KOPT-K1 (cell line): ENCODE results near the gene CCDC146.
"Not testable (repeated sequence)": the region's sequence is repeated elsewhere in the genome, so short reads cannot be mapped to it uniquely, and the experiment has no call there.

ENCODE experiments used
- H3K27ac ChIP-seq: fragments of 200-600 bp; sonication (generic); 2 replicates; pipeline ENCODE4 v1.5.1; 2016; ENCODE audit warnings: antibody characterized with exemption, mild to moderate bottlenecking, low read depth, low read length; ENCODE audit not compliant: poor library complexity, severe bottlenecking
- H3K36me3 ChIP-seq: fragments of 200-600 bp; sonication (generic); 2 replicates; pipeline ENCODE4 v1.5.1; 2017; ENCODE audit warnings: antibody characterized with exemption, mild to moderate bottlenecking, low read length, moderate library complexity; ENCODE audit not compliant: insufficient read depth
- H3K9me3 ChIP-seq: fragments of 200-600 bp; sonication (generic); 2 replicates; pipeline ENCODE4 v1.5.1; 2017; ENCODE audit warnings: antibody characterized with exemption, low read length, mild to moderate bottlenecking; ENCODE audit not compliant: insufficient read depth, poor library complexity, severe bottlenecking

The CCDC146 gene

GRCh38 chr7:77205706-77206105 lies 83.3 kb downstream of the CCDC146 start:
- H3K36me3 ChIP-seq: no peaks in the 10 kb centered on the region
- peaks cover 29% of the 10 kb centered on the region for H3K9me3 ChIP-seq
- H3K27ac ChIP-seq: no peak overlapping the region

DNA sequence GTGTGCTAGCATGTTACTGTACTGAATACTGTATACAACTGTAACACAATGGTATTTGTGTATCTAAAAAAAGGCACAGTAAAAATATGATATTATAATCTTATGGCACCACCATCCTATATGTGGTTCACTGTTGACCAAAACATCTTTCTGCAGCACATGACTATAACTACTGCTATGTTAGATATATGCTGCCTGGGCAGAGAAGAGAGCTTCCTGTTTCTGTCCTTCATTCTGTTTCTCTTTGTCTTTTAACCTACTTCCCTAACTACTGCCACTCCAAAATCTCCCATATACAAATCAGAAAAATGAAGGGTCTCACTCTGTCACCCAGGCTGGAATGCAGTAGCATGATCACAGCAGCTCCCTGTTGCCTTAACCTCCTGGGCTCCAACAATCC lies 86.0 kb downstream of the CCDC146 start:
- Histone ChIP-seq H3K36me3 (no peaks in the 10 kb centered on the region), H3K9me3 (peaks cover 41% of the 10 kb centered on the region), H3K27ac (no peak overlapping the region)

DNA sequence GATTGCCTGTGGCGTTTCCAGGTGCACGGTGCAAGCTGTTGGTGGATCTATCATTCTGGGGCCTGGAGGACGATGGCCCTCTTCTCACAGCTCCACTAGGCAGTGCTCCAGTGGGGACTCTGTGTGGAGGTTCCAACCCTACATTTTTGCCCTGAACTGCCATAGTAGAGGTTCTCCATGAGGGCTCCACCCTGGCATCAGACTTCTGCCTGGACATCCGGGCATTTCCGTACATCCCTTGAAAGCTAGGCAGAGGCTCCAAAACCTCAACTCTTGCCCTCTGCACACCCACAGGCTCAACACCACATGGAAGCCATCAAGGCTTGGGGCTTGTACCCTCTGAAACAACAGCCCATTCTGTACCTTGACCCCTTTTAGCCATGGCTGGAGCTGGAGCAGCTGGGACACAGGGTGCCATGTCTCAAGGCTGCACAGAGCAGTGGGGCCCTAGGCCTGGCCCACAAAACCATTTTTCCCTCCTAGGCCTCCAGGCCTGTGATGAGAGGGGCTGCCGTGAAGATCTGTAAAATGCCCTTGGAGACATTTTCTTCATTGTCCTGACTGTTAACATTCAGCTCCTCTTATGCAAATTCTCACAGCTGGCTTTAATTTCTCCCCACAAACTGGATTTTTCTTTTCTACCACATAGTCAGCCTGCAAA lies 87.2 kb downstream of the CCDC146 start:
- Histone ChIP-seq H3K36me3 (no peaks in the 10 kb centered on the region), H3K9me3 (peaks cover 44% of the 10 kb centered on the region), H3K27ac (no peak overlapping the region)

- Histone ChIP-seq H3K36me3 (no peaks in the 10 kb centered on the region), H3K9me3 (peaks cover 25% of the 10 kb centered on the region), H3K27ac (no peak overlapping the region)
Measured at GRCh38 chr7:77216181-77216845, 93.9 kb downstream of the CCDC146 start.

DNA sequence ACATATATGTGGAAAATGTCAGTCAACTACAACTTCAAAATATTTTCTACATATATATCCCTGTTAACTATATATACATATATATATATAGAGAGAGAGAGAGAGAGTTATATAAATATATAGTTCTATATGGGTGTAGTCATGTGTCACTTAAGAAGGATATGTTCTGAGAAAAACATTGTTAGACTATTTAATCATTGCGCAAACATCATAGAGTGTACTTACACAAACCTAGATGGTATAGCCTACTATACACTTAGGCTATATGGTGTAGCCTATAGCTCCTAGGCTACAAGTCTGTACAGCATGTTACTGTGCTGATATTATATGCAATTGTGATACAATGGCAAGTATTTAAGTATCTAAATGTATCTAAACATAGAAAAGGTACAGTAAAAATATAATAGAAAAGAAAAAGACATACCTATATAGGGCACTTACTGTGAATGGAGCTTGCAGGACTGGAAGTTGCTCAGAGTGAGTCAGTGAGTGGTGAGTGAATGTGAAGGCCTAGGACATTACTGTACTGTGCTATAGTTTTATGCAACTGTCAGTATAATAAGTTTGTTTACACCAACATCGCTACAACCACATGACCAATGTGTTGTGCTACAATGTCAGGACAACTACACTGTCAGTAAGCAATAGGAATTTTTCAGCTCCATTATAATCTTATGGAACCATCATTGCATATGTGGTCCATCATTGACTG lies 95.2 kb downstream of the CCDC146 start:
- Histone ChIP-seq H3K9me3 (peaks cover 21% of the 10 kb centered on the region), H3K36me3 (no peaks in the 10 kb centered on the region), H3K27ac (no peak overlapping the region)

- H3K9me3 ChIP-seq: peaks cover 14% of the 10 kb centered on the region
- not testable (repeated sequence) for H3K27ac ChIP-seq, H3K36me3 ChIP-seq
Measured at GRCh38 chr7:77219701-77220331, 97.4 kb downstream of the CCDC146 start.

GRCh38 chr7:77222065-77222464 lies 99.7 kb downstream of the CCDC146 start:
- H3K9me3 ChIP-seq: peaks cover 14% of the 10 kb centered on the region
- peak overlapping the region; percentile 49 for H3K27ac ChIP-seq
- no peaks in the 10 kb centered on the region for H3K36me3 ChIP-seq

DNA sequence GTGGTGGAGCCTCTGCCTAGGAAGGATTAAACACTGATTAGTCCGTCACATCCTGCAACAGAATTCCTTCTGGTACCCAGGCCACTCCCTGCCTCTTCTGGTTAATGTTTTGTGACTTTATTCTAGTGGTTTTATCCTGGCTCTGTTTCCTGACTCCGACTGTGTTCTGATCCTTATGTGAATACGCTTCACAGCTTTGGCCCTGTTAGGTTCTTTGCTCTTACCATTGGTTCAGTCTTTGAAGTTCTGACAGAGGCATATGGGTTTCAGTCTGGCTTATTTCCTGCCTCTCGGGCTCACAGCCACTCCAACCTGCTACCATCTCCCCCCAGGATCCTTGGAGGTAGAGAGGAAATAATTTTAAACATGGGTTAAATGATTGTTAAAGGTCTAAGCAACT lies 100.4 kb downstream of the CCDC146 start:
- Histone ChIP-seq H3K9me3 (peaks cover 14% of the 10 kb centered on the region), H3K36me3 (no peaks in the 10 kb centered on the region), H3K27ac (peak overlapping the region; percentile 49)

- H3K27ac ChIP-seq: peak overlapping the region; percentile 49
- H3K9me3 ChIP-seq: peaks cover 14% of the 10 kb centered on the region
- no peaks in the 10 kb centered on the region for H3K36me3 ChIP-seq
Measured at GRCh38 chr7:77223261-77223660, 100.8 kb downstream of the CCDC146 start.

GRCh38 chr7:77226357-77226839 lies 104.0 kb downstream of the CCDC146 start:
- Histone ChIP-seq H3K36me3 (no peaks in the 10 kb centered on the region), H3K9me3 (peaks cover 15% of the 10 kb centered on the region), H3K27ac (no peak overlapping the region)

DNA sequence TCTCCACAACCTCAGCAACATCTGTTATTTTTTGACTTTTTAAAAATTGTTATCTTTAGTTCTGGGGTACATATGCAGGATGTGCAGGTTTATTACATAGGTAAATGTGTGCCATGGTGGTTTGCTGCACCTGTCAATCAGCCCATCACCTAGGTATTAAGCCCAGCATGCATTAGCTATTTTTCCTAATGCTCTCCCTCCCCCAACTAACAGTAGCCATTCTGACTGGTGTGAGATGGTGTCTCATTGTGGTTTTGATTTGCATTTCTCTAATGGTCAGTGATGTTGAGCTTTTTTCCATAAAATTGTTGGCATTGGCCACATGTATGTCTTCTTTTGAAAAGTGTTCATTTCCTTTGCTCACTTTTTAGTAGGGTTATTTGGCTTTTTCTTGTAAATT lies 106.4 kb downstream of the CCDC146 start:
- not testable (repeated sequence) for H3K36me3 ChIP-seq, H3K27ac ChIP-seq
- peaks cover 15% of the 10 kb centered on the region for H3K9me3 ChIP-seq

GRCh38 chr7:77232467-77232866 lies 110.1 kb downstream of the CCDC146 start:
- H3K9me3 ChIP-seq: peaks cover 15% of the 10 kb centered on the region
- H3K27ac ChIP-seq: no peak overlapping the region
- H3K36me3 ChIP-seq: no peaks in the 10 kb centered on the region

GRCh38 chr7:77235276-77235675 lies 112.9 kb downstream of the CCDC146 start:
- no peak overlapping the region for H3K27ac ChIP-seq
- H3K36me3 ChIP-seq: no peaks in the 10 kb centered on the region
- peaks cover 11% of the 10 kb centered on the region for H3K9me3 ChIP-seq

GRCh38 chr7:77238703-77239136 lies 116.3 kb downstream of the CCDC146 start:
- Histone ChIP-seq H3K36me3 (no peaks in the 10 kb centered on the region), H3K27ac (peak overlapping the region; percentile 44), H3K9me3 (no peaks in the 10 kb centered on the region)

DNA sequence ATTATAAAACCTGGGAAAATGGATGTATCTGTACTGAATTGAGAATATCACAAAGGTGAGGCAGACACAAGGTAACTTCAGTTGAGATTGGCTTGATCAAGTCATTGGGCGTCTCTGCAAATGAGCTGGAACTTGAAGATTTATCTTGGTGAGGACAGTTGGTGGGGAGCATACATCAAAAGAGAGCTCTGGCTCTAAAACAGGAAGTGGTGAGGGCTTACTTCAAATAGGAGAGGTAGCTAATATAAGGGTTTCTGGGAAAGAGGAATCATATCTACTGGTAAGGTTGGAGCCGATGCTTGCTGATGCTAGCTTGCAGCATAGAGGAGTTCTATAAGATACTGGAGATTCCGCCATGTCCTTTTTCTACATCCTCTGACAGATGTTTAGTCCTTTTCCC lies 117.1 kb downstream of the CCDC146 start:
- H3K27ac ChIP-seq: peak overlapping the region; percentile 44
- H3K9me3 ChIP-seq: no peaks in the 10 kb centered on the region
- H3K36me3 ChIP-seq: no peaks in the 10 kb centered on the region
